HG03103 (cell line): ENCODE data around the gene SEMA4F.

Experiments
- ATAC-seq: cut with Tn5 transposase; IDR thresholded peaks from one replicate; pipeline ENCODE4 v1.9.1; 2021; ENCODE audit warnings: low read depth; ENCODE audit not compliant: unreplicated experiment

The SEMA4F gene

GRCh38 chr2:74659462-74659861, 5.4 kb downstream of the SEMA4F start:
- ATAC-seq: no peak

DNA sequence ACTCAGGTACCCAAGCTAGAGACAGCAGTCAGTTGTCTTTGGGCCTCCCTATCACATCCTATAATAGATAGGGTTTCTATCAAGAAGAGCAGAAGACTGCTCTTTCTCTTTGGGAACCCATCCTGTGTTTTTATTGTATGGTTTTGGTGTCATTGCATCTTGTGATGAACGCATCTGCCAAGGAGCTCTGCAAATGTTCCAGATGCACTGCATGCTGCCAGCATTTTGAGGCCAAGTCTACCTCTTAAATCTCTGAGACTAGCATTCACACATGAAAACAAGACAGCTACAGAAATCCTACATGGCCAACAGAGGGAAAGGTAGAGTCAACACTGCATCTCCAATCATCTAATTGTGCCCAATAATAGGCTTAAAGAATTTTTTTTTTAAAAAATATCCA, 14.0 kb downstream of the SEMA4F start:
- ATAC-seq: no peak

- ATAC-seq: no peak
These were observed 16.2 kb downstream of the SEMA4F start for GRCh38 chr2:74670263-74670662.

- no peak for ATAC-seq
These were observed 17.4 kb downstream of the SEMA4F start for GRCh38 chr2:74671479-74671878.

- ATAC-seq: no peak
These were observed 19.9 kb downstream of the SEMA4F start for GRCh38 chr2:74673826-74674528.

GRCh38 chr2:74675090-74675489, 21.0 kb downstream of the SEMA4F start:
- ATAC-seq: no peak

DNA sequence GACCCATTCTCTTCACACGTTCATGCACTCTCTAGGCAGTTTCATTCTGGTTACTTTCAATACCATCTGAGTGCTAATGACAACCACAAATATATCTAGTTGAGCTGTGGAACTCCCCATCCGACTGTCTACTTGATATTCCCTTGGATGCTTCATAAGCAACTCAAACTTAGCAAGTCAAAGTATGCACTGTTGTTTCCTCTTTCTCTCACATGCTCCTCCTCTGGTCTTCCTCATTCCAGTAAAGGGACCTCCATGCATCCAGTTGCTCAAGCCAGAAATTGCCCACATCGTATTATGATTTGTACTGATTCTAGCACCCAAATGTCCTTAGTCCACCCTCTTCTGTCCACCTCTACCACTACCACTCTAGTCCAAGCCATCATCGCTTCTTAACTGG, 22.3 kb downstream of the SEMA4F start:
- ATAC-seq: no peak

- ATAC-seq: no peak
These were observed 25.6 kb downstream of the SEMA4F start for GRCh38 chr2:74679615-74680014.

- no peak for ATAC-seq
These were observed 28.5 kb downstream of the SEMA4F start for GRCh38 chr2:74682501-74682900.

DNA sequence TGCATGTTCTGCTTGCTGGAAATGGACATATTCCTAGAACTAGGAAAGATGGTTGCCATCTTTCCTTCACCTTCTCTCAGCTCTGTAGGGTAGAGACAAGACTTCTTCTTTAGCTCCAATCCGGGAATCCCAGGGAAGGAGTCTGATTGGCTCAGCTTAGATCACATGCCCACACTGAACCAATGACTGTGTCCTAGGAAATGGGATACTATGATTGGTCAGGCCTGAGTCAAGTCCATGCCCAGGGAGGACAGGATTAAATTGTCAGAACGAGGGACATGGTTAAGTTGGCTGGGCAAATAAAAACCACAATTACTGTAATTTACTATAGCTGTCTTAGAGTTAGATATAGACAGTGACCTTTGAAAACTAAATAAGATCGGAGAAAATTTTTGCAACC, 31.4 kb downstream of the SEMA4F start:
- no peak for ATAC-seq

DNA sequence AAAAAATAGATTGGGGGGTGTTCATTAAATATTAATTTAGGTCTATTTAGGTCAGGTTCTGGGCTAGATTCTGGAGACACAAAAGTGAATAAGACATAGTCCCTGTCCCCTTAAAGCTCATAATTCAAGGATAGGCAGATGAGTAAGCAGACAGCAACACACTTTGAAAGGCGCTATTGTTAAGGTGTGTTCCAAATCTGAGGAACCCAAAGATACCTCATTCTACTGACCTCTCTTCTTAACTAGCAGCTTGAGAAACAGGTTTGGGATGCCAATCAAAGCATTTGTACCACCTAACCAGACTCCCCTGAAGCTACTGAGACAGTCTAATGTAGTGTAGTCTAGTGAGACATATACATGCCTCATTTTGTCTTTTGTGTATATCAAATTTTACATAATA, 34.8 kb downstream of the SEMA4F start:
- ATAC-seq: no peak

DNA sequence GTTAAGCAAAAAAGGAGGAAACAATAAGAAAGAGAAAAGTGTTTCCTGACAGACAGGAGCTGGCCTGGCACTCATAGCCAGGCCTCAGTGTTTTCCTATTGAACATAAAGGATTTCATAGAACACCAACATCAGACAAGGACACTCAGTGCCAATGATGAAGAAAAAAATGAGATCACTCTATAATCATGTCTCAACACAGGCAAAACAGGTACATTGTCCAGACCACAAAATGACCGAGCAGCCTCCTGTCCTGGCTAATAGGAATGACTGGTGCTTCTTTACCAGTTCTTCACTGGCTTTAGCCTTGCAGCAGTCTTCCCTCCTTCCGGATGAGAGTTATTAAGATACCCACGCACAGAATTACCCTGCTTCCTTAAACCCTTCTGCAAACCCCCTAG, 35.6 kb downstream of the SEMA4F start:
- ATAC-seq: no peak

- ATAC-seq: peak; percentile 73
These were observed 36.5 kb downstream of the SEMA4F start for GRCh38 chr2:74690571-74690970.

GRCh38 chr2:74691929-74692328, 37.9 kb downstream of the SEMA4F start:
- no peak for ATAC-seq

DNA sequence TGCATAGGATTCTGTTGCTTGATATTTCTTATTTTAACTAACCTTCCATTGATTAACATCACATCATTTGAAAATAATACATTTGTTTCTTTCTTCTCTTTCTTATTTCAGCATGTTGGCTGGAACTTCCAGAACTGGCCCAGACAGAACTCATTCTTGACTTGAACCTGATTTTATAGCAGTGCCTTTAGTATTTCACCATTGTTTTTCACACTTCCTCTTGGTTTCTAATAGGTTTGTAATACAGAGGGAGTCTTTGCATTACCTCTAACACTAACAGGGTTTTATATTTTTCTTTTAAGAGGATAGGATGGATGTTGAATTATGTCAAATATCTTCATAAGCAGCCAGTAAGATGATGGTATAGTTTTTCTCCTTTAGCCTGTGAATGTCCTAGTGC, 39.2 kb downstream of the SEMA4F start:
- no peak for ATAC-seq

- no peak for ATAC-seq
These were observed 39.6 kb downstream of the SEMA4F start for GRCh38 chr2:74693668-74694067.

GRCh38 chr2:74694281-74694680, 40.2 kb downstream of the SEMA4F start:
- ATAC-seq: no peak

DNA sequence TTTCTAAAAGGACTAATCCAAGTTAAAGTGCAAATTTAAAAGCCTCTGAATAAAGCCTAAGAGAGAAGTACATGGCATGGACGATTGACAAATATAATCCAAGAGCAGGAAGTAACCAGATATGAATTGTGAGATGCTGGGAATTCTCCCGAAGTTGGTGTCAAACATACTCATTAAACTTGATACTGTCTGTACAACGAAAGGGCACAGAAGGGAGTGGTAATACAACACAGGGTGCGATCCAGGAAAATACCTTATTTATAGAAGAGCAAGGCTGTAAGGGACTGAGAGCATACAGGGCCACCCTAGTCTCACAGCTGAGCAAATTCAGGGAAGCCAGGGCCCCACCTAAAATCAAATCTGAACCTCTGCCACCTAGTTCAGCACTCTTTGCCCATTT, 41.6 kb downstream of the SEMA4F start:
- ATAC-seq: no peak

- ATAC-seq: no peak
These were observed 42.8 kb downstream of the SEMA4F start for GRCh38 chr2:74696829-74697228.

- ATAC-seq: no peak
These were observed 46.8 kb downstream of the SEMA4F start for GRCh38 chr2:74700643-74701372.

DNA sequence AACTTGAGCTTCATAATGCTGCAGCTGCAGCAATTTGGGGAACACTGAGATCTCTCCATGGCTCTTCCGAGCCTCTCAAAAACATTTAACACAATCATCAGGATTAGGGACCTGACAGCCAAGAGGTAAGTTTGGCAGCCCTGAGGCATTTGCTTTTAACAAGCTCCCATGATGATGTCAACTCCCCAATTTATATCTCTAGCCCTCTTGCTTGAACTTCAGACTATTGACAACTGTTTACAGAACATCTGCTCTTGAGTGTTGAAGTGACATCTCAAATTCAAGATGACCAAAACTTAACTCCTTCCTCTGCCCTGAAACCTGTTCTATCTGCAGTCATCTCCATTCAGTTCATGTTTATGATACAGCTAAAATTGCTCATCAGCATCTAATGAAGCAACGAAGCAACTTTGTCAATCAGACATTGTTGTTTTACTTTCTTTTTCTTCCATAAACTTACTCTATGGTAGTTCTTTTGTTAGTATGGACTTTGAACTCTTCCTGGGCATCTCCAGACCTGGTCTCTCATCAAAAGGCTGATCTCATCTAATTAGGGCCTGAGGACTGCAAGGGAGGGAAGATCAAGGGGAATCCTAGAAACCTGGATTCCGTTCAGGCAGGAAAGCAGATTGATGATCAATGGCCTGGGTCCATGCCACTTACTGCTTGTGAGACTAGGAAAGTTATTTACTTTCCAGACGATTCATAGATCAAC, 48.1 kb downstream of the SEMA4F start:
- no peak for ATAC-seq

DNA sequence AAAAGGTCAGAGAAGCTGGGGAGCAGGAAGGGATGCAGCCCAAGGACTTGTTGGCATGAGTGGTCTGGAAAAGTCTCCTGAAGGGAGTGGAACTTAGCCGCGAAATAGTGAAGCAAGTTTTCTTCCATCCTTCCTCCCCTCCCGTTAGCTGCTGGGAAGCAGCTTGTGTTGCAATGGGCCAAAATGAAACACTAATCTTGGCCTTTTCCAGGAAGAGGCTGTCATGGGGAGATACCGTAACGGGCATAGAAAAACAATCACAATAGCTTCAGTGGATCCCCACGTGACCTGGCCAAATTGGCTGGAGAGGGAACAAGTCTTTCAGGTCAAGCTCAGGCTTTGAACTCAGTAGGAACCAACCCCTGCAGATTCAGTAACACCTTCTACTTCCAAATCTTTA, 49.3 kb downstream of the SEMA4F start:
- ATAC-seq: no peak
